ENCODE measurements around the gene KCTD7. TPM values are rescaled to one million over a fixed set of nuclear protein-coding genes. Genes with fewer than 3 reads are reported as not detected.
"Not testable (repeated sequence)": the region's sequence is repeated elsewhere in the genome, so short reads cannot be mapped to it uniquely, and the experiment has no call there.

Gene KCTD7
- total and polyA plus RNA-seq, 2 donors, result 18.5 to 19.1 TPM

- H3K4me3 ChIP-seq (ENCODE audit: low read depth, low read length); H3K36me3 ChIP-seq (ENCODE audit: insufficient read depth); H3K27ac ChIP-seq (ENCODE audit: low read depth); DNase-seq (ENCODE audit: extremely low spot score); H3K4me1 ChIP-seq (ENCODE audit: insufficient read depth): not testable (repeated sequence)
- WGBS, result 97% methylated on average over 8 of the region's 8 CpGs
Measured at GRCh38 chr7:66594082-66594481, 34.6 kb upstream of the KCTD7 start.

GRCh38 chr7:66597461-66597860 is 31.2 kb upstream of the KCTD7 start:
- WGBS, result 47% methylated on average over 2 of the region's 2 CpGs
- no peak overlapping the region for H3K27ac ChIP-seq (ENCODE audit: low read depth)
- DNase-seq (ENCODE audit: extremely low spot score), result no peak
- H3K36me3 ChIP-seq (ENCODE audit: insufficient read depth), result no peaks in the 10 kb centered on the region
- no peaks in the 10 kb centered on the region for H3K4me1 ChIP-seq (ENCODE audit: insufficient read depth)
- H3K4me3 ChIP-seq (ENCODE audit: low read depth, low read length), result no peak overlapping the region

- WGBS, result 83% methylated on average over 3 of the region's 3 CpGs
- Histone ChIP-seq H3K4me3 (ENCODE audit: low read depth, low read length) (no peak overlapping the region), H3K36me3 (ENCODE audit: insufficient read depth) (no peaks in the 10 kb centered on the region), H3K4me1 (ENCODE audit: insufficient read depth) (no peaks in the 10 kb centered on the region), H3K27ac (ENCODE audit: low read depth) (no peak overlapping the region)
- DNase-seq (ENCODE audit: extremely low spot score), result no peak
Measured at GRCh38 chr7:66602159-66602558, 26.5 kb upstream of the KCTD7 start.

- no peak overlapping the region for H3K4me3 ChIP-seq (ENCODE audit: low read depth, low read length)
- WGBS, result 100% methylated on average over 1 of the region's 1 CpG
- H3K36me3 ChIP-seq (ENCODE audit: insufficient read depth), result no peaks in the 10 kb centered on the region
- DNase-seq (ENCODE audit: extremely low spot score), result no peak
- H3K4me1 ChIP-seq (ENCODE audit: insufficient read depth), result no peaks in the 10 kb centered on the region
- H3K27ac ChIP-seq (ENCODE audit: low read depth), result no peak overlapping the region
Measured at GRCh38 chr7:66604198-66604597, 24.5 kb upstream of the KCTD7 start.

GRCh38 chr7:66606540-66607291 is 22.0 kb upstream of the KCTD7 start:
- 93% methylated on average over 34 of the region's 34 CpGs for WGBS

GRCh38 chr7:66609176-66609575 is 19.5 kb upstream of the KCTD7 start:
- Histone ChIP-seq H3K4me3 (ENCODE audit: low read depth, low read length) (no peak overlapping the region), H3K27ac (ENCODE audit: low read depth) (no peak overlapping the region), H3K4me1 (ENCODE audit: insufficient read depth) (no peaks in the 10 kb centered on the region), H3K36me3 (ENCODE audit: insufficient read depth) (no peaks in the 10 kb centered on the region)
- no peak for DNase-seq (ENCODE audit: extremely low spot score)
- WGBS, result 56% methylated on average over 3 of the region's 3 CpGs

More at GRCh38 chr7:66606540-66607291, 22.0 kb upstream of the KCTD7 start:
- not testable (repeated sequence) for H3K4me3 ChIP-seq (ENCODE audit: low read depth, low read length); DNase-seq (ENCODE audit: extremely low spot score); H3K4me1 ChIP-seq (ENCODE audit: insufficient read depth); H3K27ac ChIP-seq (ENCODE audit: low read depth); H3K36me3 ChIP-seq (ENCODE audit: insufficient read depth)

GRCh38 chr7:66614596-66614995 is 14.1 kb upstream of the KCTD7 start:
- not testable (repeated sequence) for H3K4me3 ChIP-seq (ENCODE audit: low read depth, low read length); H3K36me3 ChIP-seq (ENCODE audit: insufficient read depth); H3K27ac ChIP-seq (ENCODE audit: low read depth); DNase-seq (ENCODE audit: extremely low spot score); H3K4me1 ChIP-seq (ENCODE audit: insufficient read depth)
- 97% methylated on average over 33 of the region's 33 CpGs for WGBS

- 79% methylated on average over 1 of the region's 1 CpG for WGBS
- no peak for DNase-seq (ENCODE audit: extremely low spot score)
- Histone ChIP-seq H3K27ac (ENCODE audit: low read depth) (no peak overlapping the region), H3K4me3 (ENCODE audit: low read depth, low read length) (no peak overlapping the region), H3K36me3 (ENCODE audit: insufficient read depth) (no peaks in the 10 kb centered on the region), H3K4me1 (ENCODE audit: insufficient read depth) (no peaks in the 10 kb centered on the region)
Measured at GRCh38 chr7:66615699-66616098, 13.0 kb upstream of the KCTD7 start.

GRCh38 chr7:66617295-66617694 is 11.4 kb upstream of the KCTD7 start:
- WGBS, result 39% methylated on average over 8 of the region's 8 CpGs
- Histone ChIP-seq H3K4me3 (ENCODE audit: low read depth, low read length) (no peak overlapping the region), H3K36me3 (ENCODE audit: insufficient read depth) (no peaks in the 10 kb centered on the region), H3K27ac (ENCODE audit: low read depth) (no peak overlapping the region), H3K4me1 (ENCODE audit: insufficient read depth) (no peaks in the 10 kb centered on the region)
- DNase-seq (ENCODE audit: extremely low spot score), result no peak

GRCh38 chr7:66619341-66619948 is 9.2 kb upstream of the KCTD7 start:
- DNase-seq (ENCODE audit: extremely low spot score); H3K4me3 ChIP-seq (ENCODE audit: low read depth, low read length): not testable (repeated sequence)

GRCh38 chr7:66626331-66626934 is 2.2 kb upstream of the KCTD7 start:
- H3K4me3 ChIP-seq (ENCODE audit: low read depth, low read length), result no peak overlapping the region
- DNase-seq (ENCODE audit: extremely low spot score), result no peak
- no peaks in the 10 kb centered on the region for H3K4me1 ChIP-seq (ENCODE audit: insufficient read depth)
- H3K36me3 ChIP-seq (ENCODE audit: insufficient read depth), result no peaks in the 10 kb centered on the region
- no peak overlapping the region for H3K27ac ChIP-seq (ENCODE audit: low read depth)
- WGBS, result 56% methylated on average over 3 of the region's 3 CpGs

More at GRCh38 chr7:66619341-66619948, 9.2 kb upstream of the KCTD7 start:
- not testable (repeated sequence) for H3K36me3 ChIP-seq (ENCODE audit: insufficient read depth); H3K4me1 ChIP-seq (ENCODE audit: insufficient read depth); H3K27ac ChIP-seq (ENCODE audit: low read depth)
- WGBS, result 35% methylated on average over 4 of the region's 4 CpGs

GRCh38 chr7:66627151-66627681 is 1.5 kb upstream of the KCTD7 start:
- Histone ChIP-seq H3K36me3 (ENCODE audit: insufficient read depth) (no peaks in the 10 kb centered on the region), H3K4me1 (ENCODE audit: insufficient read depth) (no peaks in the 10 kb centered on the region), H3K27ac (ENCODE audit: low read depth) (no peak overlapping the region), H3K4me3 (ENCODE audit: low read depth, low read length) (no peak overlapping the region)
- DNase-seq (ENCODE audit: extremely low spot score), result peak; percentile 39
- 22% methylated on average over 10 of the region's 10 CpGs for WGBS

- Histone ChIP-seq H3K4me1 (ENCODE audit: insufficient read depth) (no peaks in the 10 kb centered on the region), H3K27ac (ENCODE audit: low read depth) (peak overlapping the region; percentile 98), H3K4me3 (ENCODE audit: low read depth, low read length) (peak overlapping the region; percentile 46), H3K36me3 (ENCODE audit: insufficient read depth) (no peaks in the 10 kb centered on the region)
- WGBS, result under 1% methylated on average over 18 of the region's 18 CpGs
- no peak for DNase-seq (ENCODE audit: extremely low spot score)
Measured at GRCh38 chr7:66627881-66628360, 760 bp upstream of the KCTD7 start.
